HepG2 (cell line): ENCODE measurements around the gene TBC1D10B. TPM values are rescaled to one million over a fixed set of nuclear protein-coding genes. Genes with fewer than 3 reads are reported as not detected.

Experiments
- EHMT2 ChIP-seq: fragments of 200-600 bp; sonication (generic); IDR thresholded peaks from 2 replicates; pipeline ENCODE4 v1.7.0; 2017; ENCODE audit warnings: antibody characterized with exemption, low read depth, low read length, borderline replicate concordance
- EZH2 ChIP-seq: conservative IDR thresholded peaks from 2 replicates; pipeline ENCODE4 v1.6.1; 2012; ENCODE audit warnings: mild to moderate bottlenecking, low read depth, low read length, moderate library complexity
- FOXC1 ChIP-seq: sonication (generic); formaldehyde crosslinking; IDR thresholded peaks from 2 replicates; pipeline ENCODE4 v1.8.0; 2022; ENCODE audit warnings: mild to moderate bottlenecking, missing genetic modification reagents, borderline replicate concordance
- HOXD1 ChIP-seq: sonication (generic); formaldehyde crosslinking; IDR thresholded peaks from 2 replicates; pipeline ENCODE4 v1.5.0; 2020; ENCODE audit warnings: missing genetic modification reagents
- MEF2D ChIP-seq: sonication (generic); formaldehyde crosslinking; IDR thresholded peaks from 2 replicates; pipeline ENCODE4 v1.5.1; 2020; ENCODE audit warnings: mild to moderate bottlenecking, missing genetic modification reagents
- MTA3 ChIP-seq: sonication (generic); formaldehyde crosslinking; IDR thresholded peaks from 2 replicates; pipeline ENCODE4 v1.4.0; 2020; ENCODE audit warnings: missing genetic modification reagents
- NR2F1 ChIP-seq, 2 experiments: fragments of 450-650 bp in 1 of 2; formaldehyde crosslinking in 1 of 2; IDR thresholded peaks; 2 replicates each; pipeline versions ENCODE4 v1.5.0 to v1.6.1; 2016 to 2020; ENCODE audit warnings: mild to moderate bottlenecking in 1 of 2, missing compliant biosample characterization in 1 of 2, missing genetic modification reagents in 1 of 2, moderate library complexity in 1 of 2
- PHF21A ChIP-seq: sonication (generic); formaldehyde crosslinking; IDR thresholded peaks from 2 replicates; pipeline ENCODE4 v1.5.0; 2020; ENCODE audit warnings: mild to moderate bottlenecking, missing genetic modification reagents
- PHF5A ChIP-seq: IDR thresholded peaks from one replicate; pipeline ENCODE4 v1.6.1; 2018; ENCODE audit warnings: low read depth, missing genetic modification reagents; ENCODE audit not compliant: unreplicated experiment
- THAP11 ChIP-seq: IDR thresholded peaks from 2 replicates; pipeline ENCODE4 v1.6.1; 2016; ENCODE audit warnings: missing biosample characterization, missing genetic modification reagents
- TSC22D2 ChIP-seq: sonication (generic); formaldehyde crosslinking; IDR thresholded peaks from 2 replicates; pipeline ENCODE4 v1.5.1; 2020; ENCODE audit warnings: missing genetic modification reagents, mild to moderate bottlenecking, borderline replicate concordance
- ZMAT3 ChIP-seq: sonication (generic); formaldehyde crosslinking; conservative IDR thresholded peaks from 2 replicates; pipeline ENCODE4 v1.7.0; 2021; ENCODE audit warnings: missing genetic modification reagents
- ZNF253 ChIP-seq: sonication (generic); formaldehyde crosslinking; IDR thresholded peaks from 2 replicates; pipeline ENCODE4 v1.8.0; 2022; ENCODE audit warnings: mild to moderate bottlenecking, missing genetic modification reagents, borderline replicate concordance
- ZNF724P ChIP-seq: sonication (generic); formaldehyde crosslinking; IDR thresholded peaks from 2 replicates; pipeline ENCODE4 v1.8.0; 2022; ENCODE audit warnings: missing genetic modification reagents, borderline replicate concordance
- ZNF879 ChIP-seq: sonication (generic); formaldehyde crosslinking; IDR thresholded peaks from 2 replicates; pipeline ENCODE4 v1.8.1; 2023; ENCODE audit warnings: missing genetic modification reagents
- polyA plus RNA-seq, 8 experiments: library from polyadenylated mRNA; depleted of rRNA in 3 of 8; stranded (reverse) in 7 of 8; unstranded in 1 of 8; fragments of >200 nt; fragmentation: Illumina TruSeq in 4 of 8; extraction: Trizol in 4 of 8; gene quantifications; 2 replicates each; pipeline versions ENCODE4 v1.2.1 to v1.2.3, GENCODE V29; 2011 to 2016; ENCODE audit warnings: low read depth in 4 of 8, missing spikeins in 1 of 8, mixed read lengths in 1 of 8; ENCODE audit not compliant: insufficient read depth in 1 of 8
- total RNA-seq, 5 experiments: library from RNA; depleted of rRNA; stranded (reverse); fragments of >200 nt; fragmentation: Illumina TruSeq; extraction: Trizol; gene quantifications; 2 replicates each; pipeline ENCODE4 v1.2.3, GENCODE V29; 2016; ENCODE audit warnings: low read depth in 1 of 5
- TF ChIP-seq, protein P1 (sequence below): sonication (generic); formaldehyde crosslinking; conservative IDR thresholded peaks from 2 replicates; pipeline ENCODE4 v1.4.0; 2020; ENCODE audit warnings: missing genetic modification reagents
- TF ChIP-seq, protein P2 (sequence below): sonication (generic); formaldehyde crosslinking; IDR thresholded peaks from 2 replicates; pipeline ENCODE4 v1.4.0; 2020; ENCODE audit warnings: missing genetic modification reagents
- TF ChIP-seq, protein P3 (sequence below): sonication (generic); formaldehyde crosslinking; IDR thresholded peaks from 2 replicates; pipeline ENCODE4 v1.4.0; 2020; ENCODE audit warnings: missing genetic modification reagents, borderline replicate concordance

The TBC1D10B gene
- total and polyA plus RNA-seq, 2 of the 13 experiments (the other 11 are each of a cell fraction or from before 2014, with no cell fraction given): 15.7 to 24.8 TPM

DNA sequence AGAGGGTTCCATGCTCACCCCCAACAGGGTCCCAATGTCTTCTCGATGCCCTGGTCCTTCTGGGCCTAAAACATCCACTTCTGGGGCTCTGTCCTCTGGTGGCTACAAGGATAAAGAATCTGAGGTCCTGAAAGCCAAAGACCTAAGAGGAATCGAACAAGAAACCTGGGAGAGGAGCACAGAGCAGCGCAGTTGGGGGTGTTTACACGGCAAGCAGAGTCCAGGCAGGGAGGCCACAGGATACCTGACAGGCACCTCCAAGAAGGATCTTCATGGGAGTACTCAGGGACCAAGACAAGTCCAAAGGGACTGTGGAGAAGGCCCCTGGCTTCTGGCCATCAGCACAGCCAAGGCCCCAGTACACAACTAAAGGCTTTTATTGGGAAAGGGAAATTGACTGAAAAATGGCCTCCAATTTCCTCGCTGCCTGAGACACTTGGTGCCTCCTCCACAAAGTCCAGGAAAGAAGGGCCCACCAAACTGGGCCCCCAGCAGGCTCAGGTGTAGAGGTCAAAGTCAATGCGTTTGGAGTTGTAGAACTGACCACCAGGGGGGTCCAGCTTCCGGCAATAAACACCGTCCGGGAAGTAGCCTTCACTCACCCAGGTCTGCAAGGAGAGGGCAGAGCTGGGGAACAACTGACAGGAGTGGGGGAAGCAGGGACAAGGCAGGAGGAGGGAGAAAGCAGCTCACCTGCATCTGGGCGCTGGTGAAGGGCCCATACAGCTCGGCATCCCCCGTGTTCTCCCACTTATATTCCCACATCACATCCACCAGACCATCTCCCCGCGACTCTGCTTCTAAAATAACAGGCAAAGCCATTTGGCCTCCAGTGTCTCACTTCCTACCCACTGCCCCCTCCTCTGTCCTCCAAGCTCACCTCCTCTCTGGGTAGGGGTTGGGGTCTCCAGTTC lies 17.5 kb downstream of the TBC1D10B start (continued):
- TF ChIP-seq, protein P1, sequence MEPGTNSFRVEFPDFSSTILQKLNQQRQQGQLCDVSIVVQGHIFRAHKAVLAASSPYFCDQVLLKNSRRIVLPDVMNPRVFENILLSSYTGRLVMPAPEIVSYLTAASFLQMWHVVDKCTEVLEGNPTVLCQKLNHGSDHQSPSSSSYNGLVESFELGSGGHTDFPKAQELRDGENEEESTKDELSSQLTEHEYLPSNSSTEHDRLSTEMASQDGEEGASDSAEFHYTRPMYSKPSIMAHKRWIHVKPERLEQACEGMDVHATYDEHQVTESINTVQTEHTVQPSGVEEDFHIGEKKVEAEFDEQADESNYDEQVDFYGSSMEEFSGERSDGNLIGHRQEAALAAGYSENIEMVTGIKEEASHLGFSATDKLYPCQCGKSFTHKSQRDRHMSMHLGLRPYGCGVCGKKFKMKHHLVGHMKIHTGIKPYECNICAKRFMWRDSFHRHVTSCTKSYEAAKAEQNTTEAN (CRISPR knock-in tag): no peak
- TF ChIP-seq ZNF724P (CRISPR knock-in tag) (no peak), ZNF253 (CRISPR knock-in tag) (no peak), HOXD1 (no peak), PHF5A (CRISPR knock-in tag) (no peak), ZNF879 (CRISPR knock-in tag) (no peak), EHMT2 (no peak), NR2F1 (CRISPR knock-in tag; IDR thresholded peaks at IDR 0.05) (peak; percentile 10 to 19; a peak in 1 of 4 replicates), MTA3 (no peak), MEF2D (CRISPR knock-in tag) (no peak), EZH2 (no peak), FOXC1 (no peak), PHF21A (CRISPR knock-in tag) (peak; percentile 36; the same call in 1 of the 2 replicates), TSC22D2 (CRISPR knock-in tag) (no peak), THAP11 (CRISPR knock-in tag) (peak; percentile 39; the same call in 1 of the 2 replicates), ZMAT3 (no peak)
- TF ChIP-seq, protein P2, sequence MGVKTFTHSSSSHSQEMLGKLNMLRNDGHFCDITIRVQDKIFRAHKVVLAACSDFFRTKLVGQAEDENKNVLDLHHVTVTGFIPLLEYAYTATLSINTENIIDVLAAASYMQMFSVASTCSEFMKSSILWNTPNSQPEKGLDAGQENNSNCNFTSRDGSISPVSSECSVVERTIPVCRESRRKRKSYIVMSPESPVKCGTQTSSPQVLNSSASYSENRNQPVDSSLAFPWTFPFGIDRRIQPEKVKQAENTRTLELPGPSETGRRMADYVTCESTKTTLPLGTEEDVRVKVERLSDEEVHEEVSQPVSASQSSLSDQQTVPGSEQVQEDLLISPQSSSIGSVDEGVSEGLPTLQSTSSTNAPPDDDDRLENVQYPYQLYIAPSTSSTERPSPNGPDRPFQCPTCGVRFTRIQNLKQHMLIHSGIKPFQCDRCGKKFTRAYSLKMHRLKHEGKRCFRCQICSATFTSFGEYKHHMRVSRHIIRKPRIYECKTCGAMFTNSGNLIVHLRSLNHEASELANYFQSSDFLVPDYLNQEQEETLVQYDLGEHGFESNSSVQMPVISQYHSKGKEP: no peak
- TF ChIP-seq, protein P3, sequence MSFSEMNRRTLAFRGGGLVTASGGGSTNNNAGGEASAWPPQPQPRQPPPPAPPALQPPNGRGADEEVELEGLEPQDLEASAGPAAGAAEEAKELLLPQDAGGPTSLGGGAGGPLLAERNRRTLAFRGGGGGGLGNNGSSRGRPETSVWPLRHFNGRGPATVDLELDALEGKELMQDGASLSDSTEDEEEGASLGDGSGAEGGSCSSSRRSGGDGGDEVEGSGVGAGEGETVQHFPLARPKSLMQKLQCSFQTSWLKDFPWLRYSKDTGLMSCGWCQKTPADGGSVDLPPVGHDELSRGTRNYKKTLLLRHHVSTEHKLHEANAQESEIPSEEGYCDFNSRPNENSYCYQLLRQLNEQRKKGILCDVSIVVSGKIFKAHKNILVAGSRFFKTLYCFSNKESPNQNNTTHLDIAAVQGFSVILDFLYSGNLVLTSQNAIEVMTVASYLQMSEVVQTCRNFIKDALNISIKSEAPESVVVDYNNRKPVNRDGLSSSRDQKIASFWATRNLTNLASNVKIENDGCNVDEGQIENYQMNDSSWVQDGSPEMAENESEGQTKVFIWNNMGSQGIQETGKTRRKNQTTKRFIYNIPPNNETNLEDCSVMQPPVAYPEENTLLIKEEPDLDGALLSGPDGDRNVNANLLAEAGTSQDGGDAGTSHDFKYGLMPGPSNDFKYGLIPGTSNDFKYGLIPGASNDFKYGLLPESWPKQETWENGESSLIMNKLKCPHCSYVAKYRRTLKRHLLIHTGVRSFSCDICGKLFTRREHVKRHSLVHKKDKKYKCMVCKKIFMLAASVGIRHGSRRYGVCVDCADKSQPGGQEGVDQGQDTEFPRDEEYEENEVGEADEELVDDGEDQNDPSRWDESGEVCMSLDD (CRISPR knock-in tag): no peak
